HG03575 (cell line): ENCODE results near the gene TET2.
A peak's percentile ranks its signal among the peaks of the same experiment; 100 is the strongest.

Source experiments
- ATAC-seq: cut with Tn5 transposase; IDR thresholded peaks from one replicate; pipeline ENCODE4 v1.9.1; 2021; ENCODE audit not compliant: unreplicated experiment, insufficient number of reproducible peaks, low FRiP score; ENCODE audit errors: extremely low read depth

The TET2 gene

GRCh38 chr4:105146276-105147015 lies at the start of gene TET2:
Gene TET2 (plus strand): TSS chr4:105146876. CDS start chr4:105233943, 87,067 bp downstream.
- ATAC-seq, result peak; percentile 46

- no peak for ATAC-seq
Observed at GRCh38 chr4:105102016-105102415, 44.7 kb upstream of the TET2 start.

GRCh38 chr4:105106426-105106825 lies 40.2 kb upstream of the TET2 start:
- no peak for ATAC-seq

GRCh38 chr4:105107095-105107856 lies 39.4 kb upstream of the TET2 start:
- ATAC-seq, result no peak

GRCh38 chr4:105108971-105109370 lies 37.7 kb upstream of the TET2 start:
- no peak for ATAC-seq

GRCh38 chr4:105112274-105112673 lies 34.4 kb upstream of the TET2 start:
- no peak for ATAC-seq

GRCh38 chr4:105113800-105114199 lies 32.9 kb upstream of the TET2 start:
- ATAC-seq, result no peak

- ATAC-seq, result no peak
Observed at GRCh38 chr4:105116616-105117319, 29.9 kb upstream of the TET2 start.

GRCh38 chr4:105119356-105119755 lies 27.3 kb upstream of the TET2 start:
- no peak for ATAC-seq

GRCh38 chr4:105120626-105121025 lies 26.1 kb upstream of the TET2 start:
- no peak for ATAC-seq

GRCh38 chr4:105122350-105122749 lies 24.3 kb upstream of the TET2 start:
- no peak for ATAC-seq

GRCh38 chr4:105126311-105127169 lies 20.1 kb upstream of the TET2 start:
- no peak for ATAC-seq

GRCh38 chr4:105127170-105127445 lies 19.6 kb upstream of the TET2 start:
- ATAC-seq, result no peak

- ATAC-seq, result no peak
Observed at GRCh38 chr4:105128208-105128607, 18.5 kb upstream of the TET2 start.

- no peak for ATAC-seq
Observed at GRCh38 chr4:105129286-105130040, 17.2 kb upstream of the TET2 start.

- ATAC-seq, result no peak
Observed at GRCh38 chr4:105130945-105131344, 15.7 kb upstream of the TET2 start.

- ATAC-seq, result no peak
Observed at GRCh38 chr4:105133976-105134375, 12.7 kb upstream of the TET2 start.

GRCh38 chr4:105135785-105136184 lies 10.9 kb upstream of the TET2 start:
- no peak for ATAC-seq
